ENCODE measurements around the gene CENPT. TPM values are rescaled to one million over a fixed set of nuclear protein-coding genes. Genes with fewer than 3 reads are reported as not detected.
A peak's percentile ranks its signal among the peaks of the same experiment; 100 is the strongest.

CENPT gene
- total and polyA plus RNA-seq, 2 donors from 2014 or later = 25.3 to 42.5 TPM

DNA sequence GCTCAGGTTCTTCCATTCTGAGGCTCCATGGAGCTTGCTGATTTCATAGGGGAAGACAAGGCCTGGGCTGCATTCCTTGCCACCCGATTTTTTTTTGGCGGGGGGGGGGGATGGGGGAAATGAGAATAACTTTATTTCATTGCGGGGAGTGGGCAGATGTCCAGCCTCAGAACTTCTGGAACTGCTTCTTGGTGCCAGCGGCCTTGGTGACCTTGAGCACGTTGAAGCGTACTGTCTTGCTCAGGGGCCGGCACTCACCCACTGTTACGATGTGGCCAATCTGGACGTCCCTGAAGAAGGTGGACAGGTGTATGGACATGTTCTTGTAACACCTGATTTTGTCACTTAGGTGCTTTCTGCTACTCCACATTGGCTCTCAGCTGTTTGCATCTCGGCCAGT, 8.3 kb upstream of the CENPT start:
- no peak overlapping the region for H3K4me3 ChIP-seq (ENCODE audit: low read length in 3 of 3)
- H3K27me3 ChIP-seq (ENCODE audit: control insufficient read depth, insufficient read depth, low read length) = no peaks in the 10 kb centered on the region
- H3K4me1 ChIP-seq (ENCODE audit: control insufficient read depth in 2 of 3, insufficient read depth in 2 of 3, low read depth in 1 of 3, low read length in 3 of 3) = peaks cover 0 to 15% (median 13%) of the 10 kb centered on the region in 3 donors
- TF ChIP-seq, protein P1, sequence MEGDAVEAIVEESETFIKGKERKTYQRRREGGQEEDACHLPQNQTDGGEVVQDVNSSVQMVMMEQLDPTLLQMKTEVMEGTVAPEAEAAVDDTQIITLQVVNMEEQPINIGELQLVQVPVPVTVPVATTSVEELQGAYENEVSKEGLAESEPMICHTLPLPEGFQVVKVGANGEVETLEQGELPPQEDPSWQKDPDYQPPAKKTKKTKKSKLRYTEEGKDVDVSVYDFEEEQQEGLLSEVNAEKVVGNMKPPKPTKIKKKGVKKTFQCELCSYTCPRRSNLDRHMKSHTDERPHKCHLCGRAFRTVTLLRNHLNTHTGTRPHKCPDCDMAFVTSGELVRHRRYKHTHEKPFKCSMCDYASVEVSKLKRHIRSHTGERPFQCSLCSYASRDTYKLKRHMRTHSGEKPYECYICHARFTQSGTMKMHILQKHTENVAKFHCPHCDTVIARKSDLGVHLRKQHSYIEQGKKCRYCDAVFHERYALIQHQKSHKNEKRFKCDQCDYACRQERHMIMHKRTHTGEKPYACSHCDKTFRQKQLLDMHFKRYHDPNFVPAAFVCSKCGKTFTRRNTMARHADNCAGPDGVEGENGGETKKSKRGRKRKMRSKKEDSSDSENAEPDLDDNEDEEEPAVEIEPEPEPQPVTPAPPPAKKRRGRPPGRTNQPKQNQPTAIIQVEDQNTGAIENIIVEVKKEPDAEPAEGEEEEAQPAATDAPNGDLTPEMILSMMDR (IDR thresholded peaks at IDR 0.05; ENCODE audit: borderline replicate concordance, extremely low read depth, insufficient read depth) = no peak
- DNase-seq (no peak), FAIRE-seq (no peak)
- H3K27ac ChIP-seq (ENCODE audit: low read depth in 2 of 2, low read length in 2 of 2) = no peak overlapping the region
- intact Hi-C loops (cut with DNase I) = no loop called here
- H3K9ac ChIP-seq (ENCODE audit: low read length in 3 of 3) = no peak overlapping the region
- H3K9me3 ChIP-seq (ENCODE audit: control insufficient read depth in 2 of 3, insufficient read depth in 1 of 3, low read length in 3 of 3) = no peaks in the 10 kb centered on the region
- H3K36me3 ChIP-seq (ENCODE audit: control insufficient read depth in 2 of 3, insufficient read depth in 3 of 3, low read length in 3 of 3) = peaks cover 0 to 5% (median 0%) of the 10 kb centered on the region in 3 donors

DNA sequence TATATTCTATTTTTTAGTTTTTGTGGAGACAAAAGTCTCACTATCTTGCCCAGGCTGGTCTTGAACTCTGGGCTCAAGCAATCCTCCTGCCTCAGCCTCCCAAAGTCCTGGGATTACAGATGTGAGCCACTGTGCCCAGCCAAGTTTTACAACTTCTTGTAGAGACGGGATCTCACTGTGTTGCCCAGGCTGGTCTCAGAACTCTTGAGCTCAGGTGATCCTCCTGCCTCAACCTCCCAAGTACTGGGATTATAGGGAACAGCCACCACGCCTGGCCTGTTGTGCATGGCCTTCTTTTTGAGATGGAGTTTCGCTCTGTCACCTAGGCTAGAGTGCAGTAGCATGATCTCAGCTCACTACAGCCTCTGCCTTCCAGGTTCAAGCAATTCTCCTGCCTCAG, 6.2 kb upstream of the CENPT start:
- peaks cover 0 to 15% (median 13%) of the 10 kb centered on the region in 3 donors for H3K4me1 ChIP-seq (ENCODE audit: control insufficient read depth in 2 of 3, insufficient read depth in 2 of 3, low read depth in 1 of 3, low read length in 3 of 3)

DNA sequence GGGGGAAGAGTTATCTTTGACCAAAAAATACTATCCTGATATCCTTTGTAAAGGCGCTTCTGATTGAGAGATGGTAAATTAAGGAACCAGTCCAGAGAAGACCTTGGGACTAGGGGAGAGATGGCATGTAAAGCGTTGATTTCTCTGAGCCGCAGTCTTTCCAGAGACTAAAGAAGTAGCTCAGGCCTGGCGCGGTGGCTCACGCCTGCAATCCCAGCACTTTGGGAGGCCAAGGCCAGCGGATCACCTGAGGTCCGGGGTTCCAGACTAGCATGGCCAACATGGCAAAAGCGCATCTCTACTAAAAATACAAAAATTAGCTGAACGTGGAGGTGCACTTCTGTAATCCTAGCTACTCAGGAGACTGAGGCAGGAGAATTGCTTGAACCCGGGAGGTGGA, 625 bp upstream of the CENPT start:
- Histone ChIP-seq H3K36me3 (ENCODE audit: control insufficient read depth in 2 of 3, insufficient read depth in 3 of 3, low read length in 3 of 3) (no peaks in the 10 kb centered on the region), H3K4me3 (ENCODE audit: low read length in 3 of 3) (peak overlapping the region in 2 of 3 donors; percentile 65 to 83), H3K4me1 (ENCODE audit: control insufficient read depth in 2 of 3, insufficient read depth in 2 of 3, low read depth in 1 of 3, low read length in 3 of 3) (peaks cover 14 to 35% (median 32%) of the 10 kb centered on the region in 3 donors), H3K9me3 (ENCODE audit: control insufficient read depth in 2 of 3, insufficient read depth in 1 of 3, low read length in 3 of 3) (no peaks in the 10 kb centered on the region), H3K27ac (ENCODE audit: low read depth in 2 of 2, low read length in 2 of 2) (no peak overlapping the region), H3K27me3 (ENCODE audit: control insufficient read depth, insufficient read depth, low read length) (no peaks in the 10 kb centered on the region), H3K9ac (ENCODE audit: low read length in 3 of 3) (peak overlapping the region in 2 of 3 donors; percentile 7 to 88)
- DNase-seq (no peak), FAIRE-seq (no peak)
- TF ChIP-seq, protein P1 (IDR thresholded peaks at IDR 0.05; ENCODE audit: borderline replicate concordance, extremely low read depth, insufficient read depth) = no peak
- intact Hi-C loops (cut with DNase I) = no loop called here

More for the DNA sequence above, 6.2 kb upstream of the CENPT start:
- Histone ChIP-seq H3K36me3 (ENCODE audit: control insufficient read depth in 2 of 3, insufficient read depth in 3 of 3, low read length in 3 of 3) (no peaks in the 10 kb centered on the region), H3K27ac (ENCODE audit: low read depth in 2 of 2, low read length in 2 of 2) (no peak overlapping the region), H3K9me3 (ENCODE audit: control insufficient read depth in 2 of 3, insufficient read depth in 1 of 3, low read length in 3 of 3) (no peaks in the 10 kb centered on the region), H3K4me3 (ENCODE audit: low read length in 3 of 3) (no peak overlapping the region), H3K9ac (ENCODE audit: low read length in 3 of 3) (no peak overlapping the region), H3K27me3 (ENCODE audit: control insufficient read depth, insufficient read depth, low read length) (no peaks in the 10 kb centered on the region)
- intact Hi-C loops (cut with DNase I) = no loop called here
- DNase-seq = no peak
- TF ChIP-seq, protein P1 (IDR thresholded peaks at IDR 0.05; ENCODE audit: borderline replicate concordance, extremely low read depth, insufficient read depth) = no peak
- FAIRE-seq = no peak

Measured in kidney (tissue), 14 donors.